Measurements from ENCODE around the gene KYAT1. TPM values are rescaled to one million over a fixed set of nuclear protein-coding genes. Genes with fewer than 3 reads are reported as not detected.

The KYAT1 gene
- polyA plus RNA-seq, 2 of the 4 experiments (the other 2 are of a cell fraction), result 8.4 to 10.0 TPM

GRCh38 chr9:128818099-128818838 lies 63.5 kb downstream of the KYAT1 start, which contains the start of gene ENDOG (continued):
- TF ChIP-seq HEYL (CRISPR knock-in tag; IDR thresholded peaks at IDR 0.05), result no peak
- no peak for TF ChIP-seq MAZ (IDR thresholded peaks at IDR 0.05; ENCODE audit: borderline replicate concordance, low read depth, low read length)
- TF ChIP-seq RFX5 (IDR thresholded peaks at IDR 0.05), result no peak
- TF ChIP-seq EHMT2 (IDR thresholded peaks at IDR 0.05; ENCODE audit: low read depth), result no peak
- TF ChIP-seq HDAC2 (IDR thresholded peaks at IDR 0.05), result no peak
- TF ChIP-seq BHLHE40 (IDR thresholded peaks at IDR 0.05; ENCODE audit: low read depth, low read length), result no peak
- no peak for TF ChIP-seq MYC (IDR thresholded peaks at IDR 0.05; ENCODE audit: borderline replicate concordance, low read length)
- no peak for TF ChIP-seq PHF8 (IDR thresholded peaks at IDR 0.05; ENCODE audit: borderline replicate concordance, low read depth)
- peak; percentile 22 to 79; a peak in 3 of 5 replicates for TF ChIP-seq JUN (IDR thresholded peaks at IDR 0.05)
- no peak for TF ChIP-seq RARB (CRISPR knock-in tag; IDR thresholded peaks at IDR 0.05)
- no peak for TF ChIP-seq JUNB (IDR thresholded peaks at IDR 0.05)
- no peak for TF ChIP-seq USF2 (IDR thresholded peaks at IDR 0.05)
- TF ChIP-seq ESRRA (IDR thresholded peaks at IDR 0.05; ENCODE audit: borderline replicate concordance, low read length), result no peak
- peak; percentile 72; the same call in 1 of the 2 replicates for TF ChIP-seq MAX (IDR thresholded peaks at IDR 0.05)
- no peak for TF ChIP-seq ATOH8 (CRISPR knock-in tag; IDR thresholded peaks at IDR 0.05; ENCODE audit: low read depth)
- TF ChIP-seq POLR2A (IDR thresholded peaks at IDR 0.05; ENCODE audit: low read length), result peak; percentile 96
- TF ChIP-seq E2F6 (IDR thresholded peaks at IDR 0.05; ENCODE audit: borderline replicate concordance, low read depth), result no peak
- TF ChIP-seq FOSL2 (IDR thresholded peaks at IDR 0.05), result no peak
- no peak for TF ChIP-seq FOSL2 (CRISPR knock-in tag; IDR thresholded peaks at IDR 0.05)
- TF ChIP-seq NPAS2 (CRISPR knock-in tag; IDR thresholded peaks at IDR 0.05; ENCODE audit: borderline replicate concordance), result no peak
- TF ChIP-seq CBX8 (IDR thresholded peaks at IDR 0.05), result no peak
- TF ChIP-seq EHF (CRISPR knock-in tag; IDR thresholded peaks at IDR 0.05), result no peak
- 0 out of 3 replicates have a peak, but pooled peaks have one; percentile 23 for TF ChIP-seq SMC3 (IDR thresholded peaks at IDR 0.05)
- TF ChIP-seq CEBPB (IDR thresholded peaks at IDR 0.05), result no peak
- TF ChIP-seq CHD2 (IDR thresholded peaks at IDR 0.05; ENCODE audit: low read length, partially characterized antibody), result no peak
- no peak for TF ChIP-seq TFCP2L1 (CRISPR knock-in tag; IDR thresholded peaks at IDR 0.05)
- no peak for TF ChIP-seq ZNF302 (CRISPR knock-in tag; IDR thresholded peaks at IDR 0.05)
- no peak for TF ChIP-seq EP300 (IDR thresholded peaks at IDR 0.05)
- no peak for TF ChIP-seq KDM1A (IDR thresholded peaks at IDR 0.05; ENCODE audit: low read depth)

GRCh38 chr9:128810873-128811272 lies 70.9 kb downstream of the KYAT1 start:
- FAIRE-seq (no peak), DNase-seq (ENCODE audit: low read depth in 1 of 2, low spot score in 1 of 2) (no peak), ATAC-seq (no peak)
- H3K4me3 ChIP-seq, result no peak overlapping the region
- no peaks in the 10 kb centered on the region for H3K4me1 ChIP-seq
- TF ChIP-seq ELK1 (IDR thresholded peaks at IDR 0.05; ENCODE audit: low read depth, low read length) (no peak), RARB (CRISPR knock-in tag; IDR thresholded peaks at IDR 0.05) (no peak), PBX3 (IDR thresholded peaks at IDR 0.05) (no peak), SREBF2 (IDR thresholded peaks at IDR 0.05) (no peak), BHLHE40 (IDR thresholded peaks at IDR 0.05; ENCODE audit: low read depth, low read length) (no peak), KDM5A (IDR thresholded peaks at IDR 0.05) (no peak), MAX (IDR thresholded peaks at IDR 0.05) (no peak), PHF8 (IDR thresholded peaks at IDR 0.05; ENCODE audit: borderline replicate concordance, low read depth) (no peak), ZSCAN20 (CRISPR knock-in tag; IDR thresholded peaks at IDR 0.05) (no peak), POLR2A (IDR thresholded peaks at IDR 0.05; ENCODE audit: low read length) (no peak)
- no peaks in the 10 kb centered on the region for H3K9me3 ChIP-seq
- CTCF ChIA-PET, result interaction anchor here (0.6 to 2.6 kb wide), 6 partner anchors 24 to 207 kb away, joined by 3 to 10 read pairs (median 4); partner anchors contain the start of gene ZER1
- H3K27ac ChIP-seq, result no peak overlapping the region
- no peak overlapping the region for H3K4me2 ChIP-seq
- POLR2A ChIA-PET, result no interaction called here
- WGBS (ENCODE audit: missing lambda C conversion rate), result 78% methylated on average over 5 of the region's 5 CpGs
